NOMO-1 (cell line): ENCODE data around the gene UQCRHL.
"Not testable (repeated sequence)": the region's sequence is repeated elsewhere in the genome, so short reads cannot be mapped to it uniquely, and the experiment has no call there.

ENCODE experiments used
- DNase-seq, 2 experiments: peaks; one replicate each; lab custom pipeline; 2025; ENCODE audit not compliant: unreplicated experiment in 2 of 2; lab: John Stamatoyannopoulos, UW

Gene UQCRHL

DNA sequence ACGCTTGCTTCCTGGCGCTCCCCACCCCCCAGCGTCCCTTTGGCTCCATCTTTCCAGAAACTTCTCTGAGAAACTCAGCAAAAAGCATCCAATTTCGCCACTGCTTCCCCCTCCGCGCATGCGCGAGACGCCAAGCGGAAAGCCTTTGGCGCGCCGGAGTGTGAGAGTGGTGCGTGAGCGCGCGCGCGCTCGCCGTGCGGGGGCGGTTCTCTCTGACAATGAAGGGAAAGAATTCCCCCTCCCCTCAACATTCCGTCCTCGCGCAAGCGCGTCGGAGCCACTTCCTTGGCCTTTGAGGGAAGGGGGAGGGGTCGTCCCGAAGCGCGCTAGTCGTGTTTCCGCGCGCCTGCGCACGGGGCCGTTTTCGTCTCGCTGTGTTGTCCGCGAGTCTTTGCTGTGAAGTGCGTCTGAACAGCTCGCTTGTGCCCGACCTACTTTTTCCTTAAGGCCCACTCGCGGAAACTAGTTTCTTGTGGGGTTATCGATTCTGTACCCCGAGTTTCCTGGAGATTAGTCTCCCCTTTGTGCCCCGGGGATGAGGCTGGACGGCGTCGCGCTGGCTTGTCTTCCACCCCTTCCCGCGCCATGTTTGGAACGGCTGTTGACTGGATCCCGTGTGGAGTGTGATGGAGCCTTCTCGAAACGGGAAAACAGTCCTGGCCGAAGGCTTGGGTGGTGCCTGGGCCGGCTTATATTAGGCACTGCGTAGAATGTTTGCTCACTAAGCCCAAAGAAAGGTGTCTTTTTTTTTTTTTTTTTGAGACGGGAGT is 28.5 kb upstream of the UQCRHL start:
- peak; percentile 98 to 99 for DNase-seq

DNA sequence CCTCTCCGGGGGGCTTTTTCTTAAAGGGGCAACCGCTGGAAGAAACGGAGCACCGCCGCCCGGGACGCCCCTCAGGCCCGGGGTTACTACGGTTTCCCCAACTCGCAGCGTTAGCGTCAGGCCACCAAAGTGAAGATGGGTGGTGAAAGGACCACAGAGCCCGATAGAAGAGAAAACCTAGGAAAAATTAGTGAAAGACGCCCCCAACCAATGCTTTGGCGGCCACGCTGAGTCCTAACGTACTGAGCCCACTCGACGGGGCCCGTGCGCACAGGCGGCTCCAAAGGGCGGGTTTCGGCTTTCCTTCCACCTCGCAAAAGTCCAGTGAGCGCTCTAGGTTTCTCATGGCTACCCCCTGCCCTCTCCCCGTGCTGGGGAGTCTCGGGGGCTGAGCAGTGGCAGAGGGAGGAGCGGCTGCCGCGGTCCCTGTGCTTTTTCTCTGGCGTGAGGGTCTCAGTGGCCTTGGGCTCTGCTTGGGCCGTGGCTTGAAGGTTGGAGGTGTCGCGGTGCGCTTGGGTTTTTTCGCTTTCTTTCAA is 27.8 kb upstream of the UQCRHL start:
- DNase-seq = peak; percentile 45 to 50

DNA sequence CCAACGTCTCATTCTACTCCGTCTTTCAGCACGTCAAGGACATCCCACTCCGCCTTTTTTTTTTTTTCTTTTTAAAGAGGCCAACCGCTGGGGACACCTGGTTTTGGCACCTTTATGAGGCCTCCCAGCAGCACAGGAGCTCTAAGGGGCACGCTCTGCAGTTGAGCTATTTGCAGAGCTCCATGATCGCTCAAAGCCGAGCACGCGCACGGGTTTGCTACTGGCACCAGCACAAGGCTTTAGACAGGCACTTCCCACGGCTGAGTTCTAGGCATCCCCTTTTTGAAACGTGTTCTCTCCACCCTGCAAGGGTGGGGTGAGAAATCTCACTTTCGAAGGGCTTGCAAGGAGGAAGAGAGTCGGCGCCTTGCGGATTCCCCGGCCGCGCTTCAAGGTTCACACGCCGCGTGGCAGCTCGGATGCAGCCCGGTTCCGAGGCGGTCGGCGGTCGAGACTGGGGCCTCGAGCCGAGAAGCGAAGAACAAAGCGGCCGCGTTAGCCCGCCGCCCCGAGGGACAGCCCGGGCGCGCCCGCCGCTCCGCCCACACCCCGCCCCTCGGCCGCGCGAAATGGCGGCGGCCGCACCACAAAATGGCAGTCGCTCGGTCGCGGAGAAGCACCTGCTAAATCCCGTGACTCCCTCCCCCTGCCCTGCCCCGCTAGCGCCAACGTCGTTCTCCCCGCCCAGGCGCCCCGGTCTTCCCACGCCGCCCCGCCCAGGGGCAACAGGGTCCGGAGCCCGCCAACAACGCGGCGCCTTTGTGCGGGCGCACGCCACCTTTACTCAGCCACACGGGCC is 27.2 kb upstream of the UQCRHL start:
- peak; percentile 90 to 91 for DNase-seq

DNA sequence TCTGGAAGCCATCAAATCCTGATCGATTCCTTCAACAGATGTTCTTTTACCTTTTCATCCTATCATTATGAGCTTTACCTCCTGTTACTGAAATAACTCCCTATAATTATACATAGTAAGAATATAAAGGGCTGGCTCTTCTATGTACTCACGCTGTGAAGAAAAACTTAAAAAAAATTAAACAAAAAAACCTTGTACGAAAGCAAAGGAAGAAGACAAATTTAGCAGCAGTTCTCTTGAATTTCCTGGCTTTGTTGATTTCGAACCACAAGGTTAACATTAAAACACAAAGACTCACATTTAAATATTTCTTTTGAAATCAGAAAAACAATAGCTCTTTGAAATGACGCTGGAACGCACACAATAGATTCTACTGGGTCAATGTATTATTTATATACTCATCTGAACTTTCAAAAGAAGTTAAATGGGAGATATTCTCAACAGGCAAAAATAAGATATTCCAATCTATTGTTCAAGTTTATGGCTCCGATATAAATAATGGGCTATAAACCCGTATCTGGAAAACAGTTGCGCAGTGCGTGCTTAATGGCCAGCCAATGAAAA is 26.5 kb upstream of the UQCRHL start:
- no peak for DNase-seq

DNA sequence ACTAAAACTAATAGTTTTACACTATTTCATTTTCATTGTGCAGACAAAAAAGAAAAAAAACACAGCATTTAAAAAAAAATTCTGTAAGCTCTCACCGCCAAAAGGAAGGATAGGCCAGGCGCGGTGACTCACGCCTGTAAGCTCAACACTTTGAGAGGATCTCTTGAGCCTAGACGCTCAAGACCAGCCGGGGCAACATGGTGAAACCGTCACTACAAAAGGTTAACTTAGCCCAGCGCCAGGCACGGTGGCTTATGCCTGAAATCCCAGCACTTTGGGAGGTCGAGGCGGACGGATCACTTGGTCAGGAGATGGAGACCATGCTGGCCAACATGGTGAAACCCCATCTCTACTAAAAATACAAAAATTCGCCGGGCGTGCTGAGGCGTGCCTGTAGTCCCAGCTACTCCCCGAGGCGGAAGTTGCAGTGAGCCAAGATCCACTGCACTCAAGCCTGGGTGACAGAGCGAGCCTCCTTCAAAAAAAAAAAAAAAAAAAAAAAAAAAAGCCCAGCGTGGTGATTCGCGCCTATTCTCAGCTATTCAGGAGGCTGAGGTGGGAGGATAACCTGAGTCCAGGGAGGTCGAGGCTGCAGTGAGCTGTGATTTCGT is 25.7 kb upstream of the UQCRHL start:
- DNase-seq = peak; percentile 66 to 78

DNA sequence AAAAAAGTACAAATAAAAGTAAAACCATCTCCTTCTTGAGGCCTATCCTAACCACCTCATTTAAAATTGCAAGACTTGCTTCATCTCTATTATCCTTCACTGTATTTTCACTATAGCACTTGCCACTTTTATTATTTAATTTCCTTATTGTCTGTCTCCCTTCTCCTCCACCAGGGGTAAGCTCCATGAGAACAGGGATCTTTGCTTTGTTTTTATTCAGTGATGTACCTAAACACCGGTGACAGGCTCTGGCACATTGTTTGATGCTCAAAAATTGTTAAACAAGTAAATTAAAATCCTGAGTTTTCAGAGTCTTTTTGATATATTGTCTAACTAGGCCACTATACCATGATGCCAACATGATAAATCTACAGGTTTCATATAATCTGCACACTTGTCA is 22.8 kb upstream of the UQCRHL start:
- peak in 1 of 2 experiments; percentile 64 for DNase-seq

DNA sequence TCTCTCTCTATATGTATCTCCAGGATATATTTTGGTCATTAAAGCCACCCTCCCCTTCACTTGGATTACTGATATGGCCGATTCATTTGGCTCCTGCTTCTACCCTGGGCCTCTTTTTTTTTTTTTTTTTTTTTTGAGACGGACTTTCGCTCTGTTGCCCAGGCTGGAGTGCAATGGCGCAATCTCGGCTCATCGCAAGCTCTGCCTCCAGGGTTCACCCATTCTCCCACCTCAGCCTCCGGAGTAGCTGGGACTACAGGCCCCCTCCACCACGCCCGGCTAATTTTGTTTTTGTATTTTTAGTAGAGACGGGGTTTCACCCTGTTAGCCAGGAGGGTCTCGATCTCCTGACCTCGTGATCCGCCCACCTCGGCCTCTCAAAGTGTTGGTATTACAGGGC is 21.5 kb upstream of the UQCRHL start:
- not testable (repeated sequence) for DNase-seq

DNA sequence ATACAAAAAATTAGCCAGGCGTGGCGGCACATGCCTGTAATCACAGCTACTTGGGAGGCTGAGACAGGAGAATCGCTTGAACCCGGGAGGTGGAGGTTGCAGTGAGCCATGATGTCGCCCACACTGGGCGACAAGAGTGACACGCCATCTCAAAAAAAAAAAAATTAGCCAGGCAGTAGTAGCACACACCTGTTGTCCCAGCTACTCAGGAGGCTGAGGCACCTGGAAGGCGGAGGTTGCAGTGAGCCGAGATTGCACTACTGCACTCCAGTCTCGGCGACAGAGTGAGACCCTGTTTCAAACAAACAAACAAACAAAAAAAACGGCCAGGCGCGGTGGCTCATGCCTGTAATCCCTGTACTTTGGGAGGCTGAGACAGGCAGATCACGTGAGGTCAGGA is 20.1 kb upstream of the UQCRHL start:
- DNase-seq = not testable (repeated sequence)

DNA sequence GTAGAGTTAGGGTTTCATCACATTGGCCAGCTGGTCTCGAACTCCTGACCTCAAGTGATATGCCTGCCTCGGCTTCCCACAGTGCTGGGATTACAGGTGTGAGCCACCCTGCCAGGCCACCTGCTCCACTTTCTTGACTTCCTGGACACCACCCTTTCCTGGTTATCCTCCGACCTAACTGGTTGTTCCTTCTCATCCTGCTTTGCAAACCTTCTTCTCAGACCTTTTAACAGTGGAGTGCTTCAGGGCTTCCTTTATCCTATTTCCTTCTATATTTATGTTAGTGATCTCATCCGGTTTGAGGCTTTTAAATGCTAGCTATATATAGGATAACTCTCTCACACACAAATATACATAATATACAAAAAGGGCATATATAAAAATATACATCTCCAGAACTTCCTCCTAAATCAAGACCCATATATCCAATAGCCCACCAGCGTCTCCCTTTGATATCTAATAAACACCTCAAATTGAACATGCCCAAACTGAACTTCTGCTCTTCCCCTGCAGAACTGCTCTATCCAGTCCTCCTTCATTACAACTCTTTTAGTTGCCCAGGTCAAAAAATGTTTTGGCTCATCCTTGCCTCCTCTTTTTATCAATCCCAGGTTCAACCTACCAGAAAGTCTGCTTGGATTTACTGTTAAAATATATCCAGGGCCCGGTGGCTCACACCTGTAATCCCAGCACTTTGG is 19.5 kb upstream of the UQCRHL start:
- DNase-seq = no peak

DNA sequence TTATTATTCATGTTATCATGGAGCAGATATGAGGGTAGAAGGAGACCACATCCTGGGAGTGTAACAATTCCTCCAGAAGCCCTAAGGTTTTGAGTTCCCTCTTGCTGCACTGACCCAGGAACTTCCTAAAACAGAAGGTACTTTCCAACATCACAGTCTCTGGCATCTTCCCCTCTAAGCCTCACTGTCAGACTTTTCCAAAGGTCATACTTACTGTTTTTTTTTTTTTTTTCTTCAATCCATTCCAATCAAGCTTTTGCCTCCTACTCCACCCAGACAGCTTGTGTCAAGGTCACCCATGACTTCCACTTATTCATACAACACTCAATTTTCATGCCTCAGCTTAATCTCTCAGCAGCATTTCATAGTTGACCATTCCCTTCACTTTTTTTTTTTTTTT is 18.4 kb upstream of the UQCRHL start:
- no peak for DNase-seq

DNA sequence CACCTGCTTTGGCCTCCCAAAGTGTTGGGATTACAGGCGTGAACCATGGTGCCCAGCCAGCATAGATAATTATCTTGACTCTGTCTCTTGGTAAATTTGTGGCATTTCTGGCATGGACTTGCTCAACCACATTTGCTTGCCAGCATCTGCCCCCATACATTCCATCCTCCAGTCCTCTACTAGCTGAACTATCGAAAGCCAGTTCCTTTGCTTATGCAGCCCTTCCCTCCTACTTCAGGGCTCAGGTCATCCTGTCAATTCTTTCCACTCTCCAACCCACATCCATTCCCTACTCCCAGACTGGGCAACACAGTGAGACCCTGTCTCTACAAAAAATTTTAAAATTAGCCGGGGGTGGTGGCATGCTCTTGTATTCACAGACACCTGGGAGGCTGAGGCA is 13.0 kb upstream of the UQCRHL start:
- DNase-seq = no peak

DNA sequence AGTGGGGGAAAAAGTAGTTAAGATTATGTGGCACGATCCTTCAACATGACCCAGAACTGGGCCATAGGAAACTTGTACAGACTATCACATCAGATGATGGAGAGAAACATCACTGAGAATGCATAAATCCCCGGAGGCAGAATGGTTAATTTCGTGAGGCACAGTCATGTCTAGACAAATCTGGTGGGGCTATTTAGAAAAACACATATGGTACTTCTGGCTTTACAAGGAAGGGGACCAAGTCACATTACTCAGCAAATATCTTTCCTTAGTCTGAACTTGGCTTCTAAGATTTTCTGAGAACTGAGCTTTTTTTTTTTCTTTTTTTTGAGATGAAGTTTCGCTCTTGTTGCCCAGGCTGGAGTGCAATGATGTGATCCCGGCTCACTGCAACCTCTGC is 9.2 kb upstream of the UQCRHL start:
- no peak for DNase-seq

DNA sequence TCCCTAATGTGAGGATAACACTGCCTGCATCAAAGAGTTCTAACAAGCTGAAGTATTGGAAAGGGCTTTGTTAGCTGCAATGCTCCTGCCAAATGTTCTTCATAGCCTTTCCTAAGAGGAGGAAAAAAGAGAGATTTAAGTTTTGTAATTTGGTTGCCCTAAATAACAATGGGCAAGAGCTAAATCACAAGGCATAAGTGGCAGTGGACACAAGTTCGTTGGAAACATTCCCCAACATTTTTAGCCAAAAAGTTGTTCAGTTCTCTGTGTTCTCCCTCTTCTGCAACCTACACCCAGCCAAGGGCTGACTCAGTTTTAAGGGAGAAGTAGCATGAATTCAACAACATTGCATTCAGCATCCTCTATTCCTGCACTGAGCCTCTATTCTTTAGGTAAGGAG is 2.6 kb upstream of the UQCRHL start:
- DNase-seq = no peak

DNA sequence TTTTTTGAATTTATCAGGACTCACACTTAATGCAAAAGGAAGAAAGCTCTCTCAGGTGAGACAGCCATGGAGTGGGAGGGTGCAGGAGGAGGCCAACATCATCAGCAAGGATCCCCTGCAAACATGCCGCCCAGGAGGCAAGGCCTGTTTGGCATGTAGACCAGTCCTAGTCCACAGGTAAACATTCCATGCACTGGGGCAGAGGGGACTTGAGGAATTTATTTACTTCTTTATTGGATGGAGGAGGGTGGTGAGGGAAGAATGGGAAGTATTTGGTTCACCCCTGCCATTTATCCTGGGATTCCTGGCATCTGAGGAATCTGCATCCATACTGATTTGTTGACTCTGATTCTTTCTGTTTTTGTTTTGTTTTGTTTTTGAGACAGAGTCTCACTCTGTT is 1.5 kb upstream of the UQCRHL start:
- DNase-seq = no peak

DNA sequence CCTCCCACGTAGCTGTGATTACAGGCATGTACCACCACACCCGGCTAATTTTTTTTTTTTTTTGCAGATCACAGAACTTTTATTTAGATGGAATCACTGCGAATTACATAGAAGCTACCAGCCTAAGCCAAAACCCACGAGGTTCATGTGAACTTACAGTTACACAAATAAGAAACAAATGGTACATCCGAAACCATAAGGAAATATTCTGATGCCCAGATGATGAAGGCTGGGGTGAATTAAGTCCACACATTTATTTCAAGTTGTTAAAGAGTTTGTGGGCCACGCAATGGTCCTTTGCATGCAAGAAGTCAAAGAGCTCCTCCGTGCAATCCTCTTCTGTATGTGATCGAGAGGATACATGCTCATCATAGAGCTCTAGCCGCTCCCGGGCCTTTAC is 328 bp downstream of the UQCRHL start:
- no peak for DNase-seq

DNA sequence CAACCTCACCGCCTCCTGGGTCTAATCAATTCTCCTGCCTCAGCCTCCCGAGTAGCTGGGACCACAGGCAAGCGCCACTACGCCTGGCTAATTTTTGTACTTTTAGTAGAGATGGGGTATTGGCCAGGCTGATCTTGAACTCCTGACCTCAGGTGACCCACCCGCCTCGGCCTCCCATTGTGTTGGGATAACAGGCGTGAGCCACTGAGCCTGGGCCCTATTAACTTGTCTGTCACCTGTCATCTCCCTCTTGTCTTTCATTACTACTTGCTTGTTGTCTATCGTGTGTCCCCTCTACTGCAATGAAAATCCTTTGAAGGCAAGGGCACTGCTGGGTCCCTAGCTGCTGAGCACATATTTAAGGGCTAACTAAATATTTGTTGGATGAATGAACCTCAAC is 3.4 kb downstream of the UQCRHL start:
- DNase-seq = no peak

DNA sequence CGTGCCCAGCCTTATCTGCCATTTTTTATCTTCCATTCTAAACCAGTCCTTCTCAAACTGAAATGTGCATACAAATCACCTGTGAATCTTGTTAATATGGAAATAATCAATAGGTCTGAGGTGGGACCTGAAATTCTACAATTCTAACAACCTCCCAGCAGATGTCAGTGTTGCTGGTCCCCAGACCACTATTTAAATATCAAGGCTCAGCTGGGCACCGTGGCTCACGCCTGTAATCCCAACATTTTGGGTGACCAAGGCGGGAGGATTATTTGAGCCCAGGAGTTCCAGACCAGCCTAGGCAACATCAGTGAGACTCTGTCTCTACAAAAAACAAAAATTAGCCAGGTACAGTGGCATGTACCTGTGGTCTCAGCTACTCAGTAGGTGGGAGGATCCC is 4.1 kb downstream of the UQCRHL start:
- peak in 1 of 2 experiments; percentile 19 for DNase-seq

DNA sequence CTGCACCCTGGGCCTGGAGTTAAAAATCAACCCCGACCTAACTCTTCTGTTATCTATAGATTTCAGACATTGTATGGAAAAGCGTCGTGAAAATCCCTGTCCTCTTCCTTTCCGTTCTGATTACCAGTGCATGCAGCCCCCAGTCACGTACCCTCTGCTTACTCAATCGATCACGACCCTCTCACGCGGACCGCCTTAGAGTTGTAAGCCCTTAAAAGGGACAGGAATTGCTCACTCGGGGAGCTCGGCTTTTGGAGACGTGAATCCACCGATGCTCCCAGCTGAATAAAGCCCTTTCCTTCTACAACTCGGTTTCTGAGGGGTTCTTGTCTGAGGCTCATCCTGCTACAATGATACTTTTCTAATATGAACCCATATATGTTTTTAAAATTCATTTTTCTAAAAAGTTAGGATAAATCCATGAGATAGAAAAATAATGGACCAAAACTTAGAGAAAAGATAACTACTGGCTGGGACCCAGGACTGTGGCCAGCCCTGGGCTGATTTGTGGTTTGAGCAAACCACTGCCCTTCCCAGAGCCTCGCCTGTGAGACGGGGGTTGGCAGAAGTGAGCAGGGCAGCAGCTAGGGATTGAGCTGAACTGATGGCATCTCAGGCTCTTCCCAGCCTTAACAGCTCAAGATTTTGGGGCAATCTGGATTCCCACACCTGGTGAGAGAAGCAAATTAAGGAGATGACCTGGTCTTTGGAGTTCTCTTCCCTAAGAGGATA is 5.0 kb downstream of the UQCRHL start:
- no peak for DNase-seq

DNA sequence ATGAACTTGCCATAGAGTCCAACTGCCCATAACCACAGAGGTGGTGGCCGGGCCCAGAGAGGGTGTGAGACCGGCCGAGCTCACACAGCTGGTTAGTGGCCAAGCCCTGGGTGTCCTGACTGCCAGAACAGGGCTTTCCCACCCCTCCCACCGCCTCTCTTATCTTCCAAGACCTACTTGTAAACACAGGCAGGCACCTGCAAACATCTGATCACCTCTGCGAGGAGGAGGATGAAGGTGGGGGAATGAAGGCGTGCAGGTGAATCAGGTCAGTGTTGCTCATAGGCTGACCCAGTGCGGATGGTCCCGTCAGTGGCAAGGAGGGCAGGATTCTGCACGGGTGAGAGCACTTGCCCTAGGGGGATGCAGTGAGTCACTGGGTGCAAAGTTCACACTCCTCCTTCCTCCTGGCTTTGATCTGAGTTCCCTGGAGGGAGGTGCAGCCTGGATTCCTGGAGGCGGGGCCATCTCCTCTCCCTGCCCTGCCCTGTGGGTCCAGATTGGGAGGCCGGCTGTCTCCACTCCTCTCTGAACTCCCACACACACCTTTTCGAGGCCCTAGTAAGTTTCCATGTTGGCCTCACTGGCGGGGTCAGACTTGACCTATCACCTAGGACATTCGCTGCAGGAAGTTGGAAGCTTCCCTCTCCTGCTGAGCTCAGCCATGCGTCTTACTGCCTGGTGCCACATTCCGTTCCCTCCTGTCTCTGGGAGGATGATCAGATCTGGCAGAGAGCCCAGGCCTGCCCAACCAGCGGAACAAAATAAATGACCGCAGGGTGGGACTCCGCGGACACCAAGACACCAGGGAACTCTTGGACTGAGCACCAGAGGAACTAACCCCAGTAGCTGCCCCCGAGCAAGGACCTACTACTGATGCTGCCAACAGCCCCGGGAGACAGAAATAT is 7.3 kb downstream of the UQCRHL start:
- no peak for DNase-seq
